ENCODE data around the gene BDH2. TPM values are rescaled to one million over a fixed set of nuclear protein-coding genes. Genes with fewer than 3 reads are reported as not detected.
A peak's percentile ranks its signal among the peaks of the same experiment; 100 is the strongest.

The BDH2 gene
- polyA plus RNA-seq, 2 of the 4 experiments (the other 2 are of a cell fraction) = 15.7 to 28.2 TPM

DNA sequence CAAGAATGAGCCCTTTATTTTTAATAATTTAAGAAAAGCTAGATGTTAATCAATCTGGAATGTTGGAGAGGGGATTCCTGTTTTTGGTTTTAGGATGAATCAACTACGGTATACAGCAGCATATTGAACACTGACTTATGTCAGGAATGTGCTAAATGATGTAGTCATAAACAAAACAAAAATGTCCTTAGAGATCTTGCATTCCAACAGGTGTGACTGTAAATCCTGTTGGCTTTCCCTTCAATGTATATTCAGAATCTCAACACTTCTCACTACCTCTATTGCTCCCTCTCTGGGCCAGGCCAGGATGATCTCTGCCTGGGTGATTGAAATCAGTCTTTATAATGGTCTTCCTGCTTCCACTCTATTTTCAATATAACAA, 37.8 kb upstream of the BDH2 start:
- Histone ChIP-seq H3K4me2 (no peak overlapping the region), H3K4me1 (no peaks in the 10 kb centered on the region), H3K4me3 (no peak overlapping the region), H3K27ac (no peak overlapping the region), H3K9me3 (no peaks in the 10 kb centered on the region)
- POLR2A ChIA-PET = no interaction called here
- FAIRE-seq = no peak
- TF ChIP-seq ZNF302 (CRISPR knock-in tag; IDR thresholded peaks at IDR 0.05) = no peak
- no peak for TF ChIP-seq TP53 (CRISPR knock-in tag; IDR thresholded peaks at IDR 0.05)
- no peak for TF ChIP-seq PHF8 (IDR thresholded peaks at IDR 0.05; ENCODE audit: borderline replicate concordance, low read depth)
- no peak for DNase-seq (ENCODE audit: low read depth in 1 of 2, low spot score in 1 of 2)
- no peak for ATAC-seq
- CTCF ChIA-PET = no interaction called here
- 59% methylated on average over 1 of the region's 1 CpG for WGBS (ENCODE audit: missing lambda C conversion rate)

GRCh38 chr4:103136671-103137445, 37.2 kb upstream of the BDH2 start:
- 61% methylated on average over 1 of the region's 1 CpG for WGBS (ENCODE audit: missing lambda C conversion rate)
- Histone ChIP-seq H3K9me3 (no peaks in the 10 kb centered on the region), H3K4me1 (no peaks in the 10 kb centered on the region), H3K4me2 (no peak overlapping the region), H3K27ac (no peak overlapping the region), H3K4me3 (no peak overlapping the region)
- DNase-seq (ENCODE audit: low read depth in 1 of 2, low spot score in 1 of 2) = no peak
- TF ChIP-seq GATA3 (IDR thresholded peaks at IDR 0.05; ENCODE audit: borderline replicate concordance) = no peak
- TF ChIP-seq CHD2 (IDR thresholded peaks at IDR 0.05; ENCODE audit: low read length, partially characterized antibody) = no peak
- TF ChIP-seq HOXB13 (CRISPR knock-in tag; IDR thresholded peaks at IDR 0.05; ENCODE audit: low read depth) = no peak
- TF ChIP-seq CTCF (IDR thresholded peaks at IDR 0.05) = no peak
- no peak for TF ChIP-seq NFE2L2 (conservative IDR thresholded peaks at IDR 0.05; ENCODE audit: low read length)
- TF ChIP-seq, protein P1, sequence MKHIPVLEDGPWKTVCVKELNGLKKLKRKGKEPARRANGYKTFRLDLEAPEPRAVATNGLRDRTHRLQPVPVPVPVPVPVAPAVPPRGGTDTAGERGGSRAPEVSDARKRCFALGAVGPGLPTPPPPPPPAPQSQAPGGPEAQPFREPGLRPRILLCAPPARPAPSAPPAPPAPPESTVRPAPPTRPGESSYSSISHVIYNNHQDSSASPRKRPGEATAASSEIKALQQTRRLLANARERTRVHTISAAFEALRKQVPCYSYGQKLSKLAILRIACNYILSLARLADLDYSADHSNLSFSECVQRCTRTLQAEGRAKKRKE (CRISPR knock-in tag; IDR thresholded peaks at IDR 0.05; ENCODE audit: low read depth) = no peak
- no peak for TF ChIP-seq JUNB (IDR thresholded peaks at IDR 0.05)
- TF ChIP-seq JUN (IDR thresholded peaks at IDR 0.05) = no peak
- TF ChIP-seq, protein P2, sequence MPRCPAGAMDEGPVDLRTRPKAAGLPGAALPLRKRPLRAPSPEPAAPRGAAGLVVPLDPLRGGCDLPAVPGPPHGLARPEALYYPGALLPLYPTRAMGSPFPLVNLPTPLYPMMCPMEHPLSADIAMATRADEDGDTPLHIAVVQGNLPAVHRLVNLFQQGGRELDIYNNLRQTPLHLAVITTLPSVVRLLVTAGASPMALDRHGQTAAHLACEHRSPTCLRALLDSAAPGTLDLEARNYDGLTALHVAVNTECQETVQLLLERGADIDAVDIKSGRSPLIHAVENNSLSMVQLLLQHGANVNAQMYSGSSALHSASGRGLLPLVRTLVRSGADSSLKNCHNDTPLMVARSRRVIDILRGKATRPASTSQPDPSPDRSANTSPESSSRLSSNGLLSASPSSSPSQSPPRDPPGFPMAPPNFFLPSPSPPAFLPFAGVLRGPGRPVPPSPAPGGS (IDR thresholded peaks at IDR 0.05) = no peak
- TF ChIP-seq RARB (CRISPR knock-in tag; IDR thresholded peaks at IDR 0.05) = no peak
- TF ChIP-seq MAFK (IDR thresholded peaks at IDR 0.05; ENCODE audit: partially characterized antibody) = no peak
- TF ChIP-seq HES2 (IDR thresholded peaks at IDR 0.05) = no peak
- TF ChIP-seq BHLHE40 (IDR thresholded peaks at IDR 0.05; ENCODE audit: low read depth, low read length) = no peak
- no peak for TF ChIP-seq RNF2 (IDR thresholded peaks at IDR 0.05; ENCODE audit: borderline replicate concordance, low read depth)
- TF ChIP-seq RAD21 (conservative IDR thresholded peaks at IDR 0.05 in 1 of 2, IDR thresholded peaks at IDR 0.05 in 1 of 2) = no peak
- ChIA-PET POLR2A (no interaction called here), CTCF (no interaction called here)
- no peak for FAIRE-seq
- no peak for ATAC-seq

DNA sequence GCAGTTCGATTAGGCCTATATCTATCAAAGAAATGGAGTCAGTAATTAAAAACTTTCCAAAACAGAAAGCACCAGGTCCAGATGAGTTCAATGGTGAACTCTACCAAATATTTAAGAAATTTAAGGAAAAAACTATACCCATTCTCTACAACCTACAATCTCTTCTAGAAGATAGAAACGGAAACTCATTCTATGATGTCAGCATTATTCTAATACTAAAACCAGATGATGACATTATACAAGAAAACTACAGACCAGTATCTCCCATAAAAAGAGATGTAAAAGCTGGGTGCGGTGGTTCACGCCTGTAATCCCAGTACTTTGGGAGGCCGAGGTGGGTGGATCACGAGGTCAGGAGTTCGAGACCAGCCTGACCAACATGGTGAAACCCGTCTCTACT, 29.5 kb upstream of the BDH2 start:
- Histone ChIP-seq H3K4me2 (no peak overlapping the region), H3K9me3 (0 out of 3 replicates have a peak, but pooled peaks cover 4% of the 10 kb centered on the region), H3K4me1 (no peaks in the 10 kb centered on the region), H3K4me3 (no peak overlapping the region), H3K27ac (no peak overlapping the region)
- no peak for ATAC-seq
- ChIA-PET POLR2A (no interaction called here), CTCF (no interaction called here)
- FAIRE-seq = no peak
- TF ChIP-seq MAFK (IDR thresholded peaks at IDR 0.05; ENCODE audit: partially characterized antibody) (peak; percentile 36), MAZ (IDR thresholded peaks at IDR 0.05; ENCODE audit: borderline replicate concordance, low read depth, low read length) (no peak)
- WGBS (ENCODE audit: missing lambda C conversion rate) = 88% methylated on average over 8 of the region's 8 CpGs
- no peak for DNase-seq (ENCODE audit: low read depth in 1 of 2, low spot score in 1 of 2)

Measured in A549 (cell line).